HCT116 (cell line): ENCODE data around the gene RASGEF1C.

Source experiments
- CTCF ChIP-seq, 3 experiments: fragments of 200-600 bp in 1 of 3; sonication (generic) in 1 of 3; IDR thresholded peaks in 2 of 3; conservative IDR thresholded peaks in 1 of 3; 2 replicates each; pipeline ENCODE4 v1.5.1; 2012 to 2017; ENCODE audit warnings: low read depth in 2 of 3, low read length in 2 of 3, antibody characterized with exemption in 1 of 3, borderline replicate concordance in 1 of 3, control low read depth in 1 of 3, mild to moderate bottlenecking in 1 of 3, mixed read lengths in 1 of 3, mixed run types in 1 of 3, moderate library complexity in 1 of 3; ENCODE audit not compliant: insufficient read depth in 1 of 3
- EZH2phosphoT487 ChIP-seq: fragments of 200-600 bp; IDR thresholded peaks from 2 replicates; pipeline ENCODE4 v1.6.1; 2018; ENCODE audit warnings: antibody characterized with exemption, borderline replicate concordance
- JUND ChIP-seq: IDR thresholded peaks from 2 replicates; pipeline ENCODE4 v1.6.1; 2012
- POLR2A ChIP-seq: IDR thresholded peaks from 2 replicates; pipeline ENCODE4 v1.7.0; 2011; ENCODE audit warnings: borderline replicate concordance; ENCODE audit not compliant: insufficient read depth, insufficient read length; ENCODE audit errors: extremely low read depth
- RAD21 ChIP-seq: IDR thresholded peaks from 2 replicates; pipeline ENCODE4 v1.6.1; 2012; ENCODE audit warnings: low read depth, mild to moderate bottlenecking
- REST ChIP-seq: IDR thresholded peaks from 2 replicates; pipeline ENCODE4 v1.6.1; 2012; ENCODE audit warnings: low read depth
- SRF ChIP-seq: IDR thresholded peaks from 2 replicates; pipeline ENCODE4 v1.6.1; 2012; ENCODE audit warnings: low read depth
- YY1 ChIP-seq: IDR thresholded peaks from 2 replicates; pipeline ENCODE4 v1.6.1; 2011; ENCODE audit warnings: low read length, low read depth, moderate library complexity, mild to moderate bottlenecking; ENCODE audit not compliant: insufficient replicate concordance; ENCODE audit errors: extremely low read depth
- ZNF274 ChIP-seq: fragments of 200-500 bp; sonication (Bioruptor generic); IDR thresholded peaks from 2 replicates; pipeline ENCODE4 v1.6.1; 2014; ENCODE audit warnings: mild to moderate bottlenecking, low read depth, low read length, inconsistent platforms
- TF ChIP-seq, protein P1 (sequence below): IDR thresholded peaks from 2 replicates; pipeline ENCODE4 v1.6.1; 2012

DNA sequence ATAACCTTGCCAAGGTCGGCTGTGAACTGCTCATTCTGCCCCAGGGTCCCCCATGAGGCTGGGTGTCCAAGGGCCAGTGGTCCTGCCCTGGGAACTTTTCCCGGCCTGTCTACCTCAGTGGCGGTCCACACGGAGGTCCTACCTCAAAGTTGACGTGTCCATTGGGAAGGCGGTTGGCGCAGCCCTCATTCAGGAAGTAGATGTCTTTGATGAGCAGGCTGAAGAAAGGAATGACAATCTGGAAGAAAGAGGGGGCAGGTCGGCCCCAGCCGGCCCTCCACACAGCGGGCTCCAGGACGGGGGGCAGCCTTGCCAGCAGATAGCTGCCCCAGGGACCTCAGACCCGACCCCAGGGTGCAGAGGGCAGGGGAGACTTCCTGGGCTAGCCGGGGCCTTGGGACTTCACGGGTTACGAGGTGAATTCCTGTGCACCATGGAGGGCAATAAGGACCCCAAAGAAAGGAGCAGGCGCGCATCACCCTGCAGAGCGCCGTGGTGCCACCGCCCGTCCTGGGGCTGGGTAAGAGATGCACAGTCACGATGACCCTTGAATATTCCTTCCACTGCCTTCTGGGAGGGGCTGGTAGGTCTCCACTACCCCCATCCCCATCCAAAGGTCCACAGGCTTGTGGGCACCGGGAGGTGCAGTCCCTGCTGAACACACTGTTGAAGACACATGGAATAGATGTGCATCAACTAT is 94.6 kb downstream of the RASGEF1C start:
- TF ChIP-seq CTCF (IDR thresholded peaks at IDR 0.05 in 2 of 3, conservative IDR thresholded peaks at IDR 0.05 in 1 of 3; ENCODE audit: borderline replicate concordance in 1 of 3, insufficient read depth in 1 of 3, low read depth in 2 of 3, low read length in 2 of 3) (no peak), RAD21 (no peak), JUND (no peak), ZNF274 (no peak), EZH2phosphoT487 (no peak), SRF (no peak), POLR2A (no peak), REST (no peak), YY1 (no peak)
- TF ChIP-seq, protein P1, sequence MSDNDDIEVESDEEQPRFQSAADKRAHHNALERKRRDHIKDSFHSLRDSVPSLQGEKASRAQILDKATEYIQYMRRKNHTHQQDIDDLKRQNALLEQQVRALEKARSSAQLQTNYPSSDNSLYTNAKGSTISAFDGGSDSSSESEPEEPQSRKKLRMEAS, result no peak
